HepG2 (cell line): Measurements from ENCODE around the gene AP4E1. TPM values are rescaled to one million over a fixed set of nuclear protein-coding genes. Genes with fewer than 3 reads are reported as not detected.

Experiments
- ATAC-seq: fragments of 200-7000 bp; cut with Tn5 transposase; 3 replicates; pipeline ENCODE4 v1.9.1; 2020; ENCODE audit warnings: mild to moderate bottlenecking, moderate library complexity
- BruUV-seq: library from RNA; stranded (reverse); fragments of 400-500 nt; replicated peaks from 2 replicates; lab custom pipeline; 2021; lab: Mats Ljungman, UMichigan
- CTCF ChIA-PET: fragments of 300-600 bp; formaldehyde crosslinking; extraction: SDS; loops from one replicate; lab custom pipeline; 2021; ENCODE audit warnings: low total read pairs, inconsistent platforms, low intra/inter-chr PET ratio; lab: Yijun Ruan, JAX
- POLR2A ChIA-PET: fragments of 350-600 bp; sonication (Branson Sonifier 250); formaldehyde crosslinking; loops from one replicate; lab custom pipeline; 2020; ENCODE audit warnings: antibody characterized with exemption, inconsistent platforms; lab: Yijun Ruan, JAX
- DNase-seq: peaks from one replicate; pipeline ENCODE4 v3.0.0-alpha.2; 2015; ENCODE audit warnings: low spot score
- FAIRE-seq: peaks from 3 replicates; lab custom pipeline; 2011; peaks lifted over from hg19 to GRCh38; lab: Jason Lieb, UNC
- H2AFZ ChIP-seq: one replicate; pipeline ENCODE4 v1.6.1; 2011; ENCODE audit warnings: low read length, inconsistent platforms
- H3K27ac ChIP-seq: fragments of 300-600 bp; 3 replicates; pipeline ENCODE4 v1.8.0; 2011; ENCODE audit warnings: mixed run types, mild to moderate bottlenecking, mixed read lengths, low read length, inconsistent platforms; ENCODE audit not compliant: insufficient read depth; ENCODE audit errors: extremely low read length
- H3K27me3 ChIP-seq, 2 experiments: fragments of 200-600 bp in 1 of 2; 2 replicates in 1 of 2; 3 replicates in 1 of 2; pipeline versions ENCODE4 v1.6.0 to v1.8.0; 2011; ENCODE audit warnings: low read length in 2 of 2, mild to moderate bottlenecking in 2 of 2, moderate library complexity in 2 of 2, inconsistent platforms in 1 of 2; ENCODE audit not compliant: insufficient read depth in 2 of 2, control insufficient read depth in 1 of 2
- H3K36me3 ChIP-seq, 2 experiments: fragments of 200-600 bp in 1 of 2; replicated peaks in 1 of 2; 2 replicates in 1 of 2; 3 replicates in 1 of 2; pipeline versions ENCODE4 v1.5.1 to v1.8.0; 2011; ENCODE audit warnings: low read length in 2 of 2, inconsistent platforms in 1 of 2; ENCODE audit not compliant: insufficient read depth in 2 of 2, control insufficient read depth in 1 of 2
- H3K4me1 ChIP-seq: 2 replicates; pipeline ENCODE4 v1.5.1; 2012; ENCODE audit warnings: low read length, inconsistent platforms; ENCODE audit not compliant: insufficient read depth
- H3K4me2 ChIP-seq: 2 replicates; pipeline ENCODE4 v1.6.0; 2011; ENCODE audit warnings: low read depth, low read length, inconsistent platforms
- H3K4me3 ChIP-seq, 3 experiments: fragments of 200-600 bp in 1 of 3; sonication (generic), shearing (Covaris generic) in 1 of 3; replicated peaks in 1 of 3; 2 replicates each; pipeline ENCODE4 v1.5.1; 2011 to 2016; ENCODE audit warnings: low read length in 3 of 3, inconsistent platforms in 2 of 3, low read depth in 2 of 3, mild to moderate bottlenecking in 2 of 3, control low read depth in 1 of 3, mixed read lengths in 1 of 3; ENCODE audit not compliant: insufficient read depth in 1 of 3
- H3K79me2 ChIP-seq: one replicate; pipeline ENCODE4 v1.6.1; 2011; ENCODE audit warnings: low read length, inconsistent platforms; ENCODE audit not compliant: insufficient read depth
- H3K9ac ChIP-seq: 2 replicates; pipeline ENCODE4 v1.6.0; 2011; ENCODE audit warnings: mild to moderate bottlenecking, low read depth, low read length, inconsistent platforms; ENCODE audit not compliant: insufficient read depth
- H3K9me3 ChIP-seq: 2 replicates; pipeline ENCODE4 v1.5.1; 2012; ENCODE audit warnings: mild to moderate bottlenecking, low read length
- H4K20me1 ChIP-seq: 2 replicates; pipeline ENCODE4 v1.6.0; 2011; ENCODE audit warnings: inconsistent platforms, mild to moderate bottlenecking, low read length, moderate library complexity; ENCODE audit not compliant: insufficient read depth
- MTA1 ChIP-seq: sonication (generic); formaldehyde crosslinking; IDR thresholded peaks from 2 replicates; pipeline ENCODE4 v1.4.0; 2020; ENCODE audit warnings: missing genetic modification reagents, mild to moderate bottlenecking, borderline replicate concordance
- RBM39 ChIP-seq: fragments of 200-400 bp; formaldehyde crosslinking; IDR thresholded peaks from one replicate; pipeline ENCODE4 v1.6.1; 2018; ENCODE audit warnings: antibody characterized with exemption, mild to moderate bottlenecking, low read depth, low read length; ENCODE audit not compliant: poor library complexity, severe bottlenecking
- RFX5 ChIP-seq: IDR thresholded peaks from 2 replicates; pipeline ENCODE4 v1.6.1; 2011; ENCODE audit warnings: low read depth, low read length, improper control_type of control experiment
- SOX6 ChIP-seq, 2 experiments: fragments of 450-650 bp in 1 of 2; sonication (generic) in 1 of 2; formaldehyde crosslinking in 1 of 2; IDR thresholded peaks; 2 replicates each; pipeline versions ENCODE4 v1.4.0 to v1.6.1; 2017 to 2020; ENCODE audit warnings: antibody characterized with exemption in 1 of 2, mild to moderate bottlenecking in 1 of 2, missing genetic modification reagents in 1 of 2
- SP140L ChIP-seq: sonication (generic); formaldehyde crosslinking; IDR thresholded peaks from 2 replicates; pipeline ENCODE4 v1.4.0; 2020; ENCODE audit warnings: missing genetic modification reagents, borderline replicate concordance
- THAP11 ChIP-seq: IDR thresholded peaks from 2 replicates; pipeline ENCODE4 v1.6.1; 2016; ENCODE audit warnings: missing biosample characterization, missing genetic modification reagents
- ZBTB33 ChIP-seq: sonication (generic); formaldehyde crosslinking; IDR thresholded peaks from 2 replicates; pipeline ENCODE4 v1.4.0; 2020; ENCODE audit warnings: missing genetic modification reagents
- ZGPAT ChIP-seq: IDR thresholded peaks from 2 replicates; pipeline ENCODE4 v1.6.1; 2016; ENCODE audit warnings: mild to moderate bottlenecking
- ZNF501 ChIP-seq: sonication (generic); formaldehyde crosslinking; IDR thresholded peaks from 2 replicates; pipeline ENCODE4 v1.5.1; 2020; ENCODE audit warnings: mild to moderate bottlenecking, moderate library complexity, missing genetic modification reagents
- ZNF607 ChIP-seq: sonication (generic); formaldehyde crosslinking; IDR thresholded peaks from 2 replicates; pipeline ENCODE4 v1.5.1; 2020; ENCODE audit warnings: missing genetic modification reagents, mild to moderate bottlenecking, borderline replicate concordance
- ZNF704 ChIP-seq: sonication (generic); formaldehyde crosslinking; IDR thresholded peaks from 2 replicates; pipeline ENCODE4 v1.8.1; 2023; ENCODE audit warnings: mild to moderate bottlenecking, inconsistent platforms, moderate library complexity, missing genetic modification reagents, borderline replicate concordance
- WGBS: methylation state at CpG from one replicate; pipeline ENCODE4 v1.1.6; 2017; ENCODE audit warnings: low lambda C conversion rate; 5-methylcytosine and 5-hydroxymethylcytosine counted together
- in situ Hi-C: cut with HindIII; loops from 2 replicates; pipeline ENCODE4 v1.10.0; 2017; ENCODE audit warnings: low pct_unique_long_range_greater_than_20kb; ENCODE audit not compliant: extremely low pct_ligation_motif_present
- intact Hi-C: fragments of 100-400 bp; cut with micrococcal nuclease; formaldehyde crosslinking; loops from one replicate; pipeline ENCODE4 v1.10.0; 2022; ENCODE audit not compliant: unreplicated experiment
- polyA plus RNA-seq, 8 experiments: library from polyadenylated mRNA; depleted of rRNA in 3 of 8; stranded (reverse) in 7 of 8; unstranded in 1 of 8; fragments of >200 nt; fragmentation: Illumina TruSeq in 4 of 8; extraction: Trizol in 4 of 8; gene quantifications; 2 replicates each; pipeline versions ENCODE4 v1.2.1 to v1.2.3, GENCODE V29; 2011 to 2016; ENCODE audit warnings: low read depth in 4 of 8, missing spikeins in 1 of 8, mixed read lengths in 1 of 8; ENCODE audit not compliant: insufficient read depth in 1 of 8
- total RNA-seq, 5 experiments: library from RNA; depleted of rRNA; stranded (reverse); fragments of >200 nt; fragmentation: Illumina TruSeq; extraction: Trizol; gene quantifications; 2 replicates each; pipeline ENCODE4 v1.2.3, GENCODE V29; 2016; ENCODE audit warnings: low read depth in 1 of 5
- TF ChIP-seq, protein P1 (sequence below), 2 experiments: sonication (generic) in 1 of 2; formaldehyde crosslinking in 1 of 2; IDR thresholded peaks; 2 replicates each; pipeline versions ENCODE4 v1.4.0 to v1.6.1; 2018 to 2020; ENCODE audit warnings: missing genetic modification reagents in 2 of 2, borderline replicate concordance in 1 of 2, low read depth in 1 of 2, mild to moderate bottlenecking in 1 of 2, missing biosample characterization in 1 of 2

AP4E1 gene
- total and polyA plus RNA-seq, 2 of the 13 experiments (the other 11 are each of a cell fraction or from before 2014, with no cell fraction given), result 2.2 to 7.8 TPM

DNA sequence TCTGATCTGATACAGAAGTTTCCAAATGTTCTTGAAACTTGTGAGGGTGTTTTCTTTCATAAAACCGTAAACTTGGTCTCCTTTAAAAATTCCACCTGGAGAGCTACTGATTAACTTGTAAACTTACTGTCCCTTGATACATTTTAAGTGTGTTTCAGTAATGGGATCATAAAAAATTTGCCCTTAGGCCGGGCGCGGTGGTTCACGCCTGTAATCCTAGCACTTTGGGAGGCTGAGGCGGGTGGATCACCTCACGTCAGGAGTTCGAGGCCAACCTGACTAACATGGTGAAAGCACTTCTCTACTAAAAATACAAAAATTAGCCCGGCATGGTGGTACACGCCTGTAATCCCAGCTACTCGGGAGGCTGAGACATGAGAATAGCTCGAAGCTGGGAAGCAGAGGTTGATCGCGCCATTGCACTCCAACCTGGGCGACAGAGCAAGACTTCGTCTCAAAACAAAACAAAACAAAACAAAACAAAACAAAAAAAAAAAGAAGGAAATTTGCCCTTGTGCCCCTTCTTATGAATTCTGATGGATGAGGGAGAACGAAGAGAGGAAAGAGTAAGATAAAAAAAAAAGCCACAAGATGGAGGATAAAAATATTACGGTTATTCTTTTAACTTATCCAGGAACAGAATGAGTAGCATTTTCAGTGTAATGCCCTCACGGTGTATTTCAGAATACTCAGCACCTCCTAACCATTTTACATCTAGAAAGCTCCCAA, 32.1 kb upstream of the AP4E1 start:
- H3K4me1 ChIP-seq, result peaks cover 36% of the 10 kb centered on the region; the same call in 1 of the 2 replicates
- peak overlapping the region; percentile 41 to 64 (median 55) for H3K4me3 ChIP-seq
- 41% methylated on average over 19 of the region's 19 CpGs for WGBS
- ATAC-seq, result no peak
- peak overlapping the region; percentile 78 for H3K4me2 ChIP-seq
- intact Hi-C loops, result loop anchor here (2.0 kb wide), 1 partner anchor 112 kb away; the partner anchor contains the start of gene SPPL2A
- H4K20me1 ChIP-seq, result no peaks in the 10 kb centered on the region
- BruUV-seq, result no TSS peak
- TF ChIP-seq SP140L (0 out of 2 replicates have a peak, but pooled peaks have one; percentile 6), ZNF704 (CRISPR knock-in tag) (no peak), MTA1 (no peak), ZNF607 (CRISPR knock-in tag) (no peak), ZNF501 (CRISPR knock-in tag) (0 out of 2 replicates have a peak, but pooled peaks have one; percentile 39), THAP11 (CRISPR knock-in tag) (0 out of 2 replicates have a peak, but pooled peaks have one; percentile 4), ZBTB33 (CRISPR knock-in tag) (0 out of 2 replicates have a peak, but pooled peaks have one; percentile 13), SOX6 (IDR thresholded peaks at IDR 0.05) (no peak), SOX6 (CRISPR knock-in tag; IDR thresholded peaks at IDR 0.05) (0 out of 2 replicates have a peak, but pooled peaks have one; percentile 30), RFX5 (no peak), ZGPAT (CRISPR knock-in tag) (peak; percentile 19; the same call in 1 of the 2 replicates), RBM39 (no peak)
- TF ChIP-seq, protein P1, sequence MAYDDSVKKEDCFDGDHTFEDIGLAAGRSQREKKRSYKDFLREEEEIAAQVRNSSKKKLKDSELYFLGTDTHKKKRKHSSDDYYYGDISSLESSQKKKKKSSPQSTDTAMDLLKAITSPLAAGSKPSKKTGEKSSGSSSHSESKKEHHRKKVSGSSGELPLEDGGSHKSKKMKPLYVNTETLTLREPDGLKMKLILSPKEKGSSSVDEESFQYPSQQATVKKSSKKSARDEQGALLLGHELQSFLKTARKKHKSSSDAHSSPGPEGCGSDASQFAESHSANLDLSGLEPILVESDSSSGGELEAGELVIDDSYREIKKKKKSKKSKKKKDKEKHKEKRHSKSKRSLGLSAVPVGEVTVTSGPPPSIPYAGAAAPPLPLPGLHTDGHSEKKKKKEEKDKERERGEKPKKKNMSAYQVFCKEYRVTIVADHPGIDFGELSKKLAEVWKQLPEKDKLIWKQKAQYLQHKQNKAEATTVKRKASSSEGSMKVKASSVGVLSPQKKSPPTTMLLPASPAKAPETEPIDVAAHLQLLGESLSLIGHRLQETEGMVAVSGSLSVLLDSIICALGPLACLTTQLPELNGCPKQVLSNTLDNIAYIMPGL (CRISPR knock-in tag; IDR thresholded peaks at IDR 0.05; ENCODE audit: borderline replicate concordance in 1 of 2, low read depth in 1 of 2), result peak in 1 of 2 experiments; percentile 17; a peak in 1 of 4 replicates
- DNase-seq, result no peak
- 0 out of 5 replicates have a peak, but pooled peaks cover 0 to 5% of the 10 kb centered on the region in 2 experiments for H3K27me3 ChIP-seq
- no peaks in the 10 kb centered on the region for H3K9me3 ChIP-seq
- no peak for FAIRE-seq
- ChIA-PET POLR2A (interaction anchor here (0.6 to 1.4 kb wide), 2 partner anchors 18 to 31 kb away, joined by 3 to 4 read pairs; no protein-coding TSS in a partner anchor), CTCF (interaction anchor here (0.8 to 2.2 kb wide), 4 partner anchors 9 to 201 kb away, joined by 3 to 15 read pairs (median 6); partner anchors contain the start of gene AP4E1)
- peak overlapping the region; percentile 89 for H2AFZ ChIP-seq
- in situ Hi-C loops, result loop anchor here (5.0 kb wide), 1 partner anchor 199 kb away; no protein-coding TSS in a partner anchor
- no peaks in the 10 kb centered on the region for H3K79me2 ChIP-seq
- no peak overlapping the region for H3K27ac ChIP-seq
- H3K9ac ChIP-seq, result peak overlapping the region; percentile 33; the same call in 1 of the 2 replicates
- no peaks in the 10 kb centered on the region for H3K36me3 ChIP-seq
